GM21367 (cell line): Measurements from ENCODE around the gene LAMA3.

ENCODE experiments used
- ATAC-seq: cut with Tn5 transposase; IDR thresholded peaks from one replicate; pipeline ENCODE4 v1.9.1; 2021; ENCODE audit not compliant: unreplicated experiment

LAMA3 gene

DNA sequence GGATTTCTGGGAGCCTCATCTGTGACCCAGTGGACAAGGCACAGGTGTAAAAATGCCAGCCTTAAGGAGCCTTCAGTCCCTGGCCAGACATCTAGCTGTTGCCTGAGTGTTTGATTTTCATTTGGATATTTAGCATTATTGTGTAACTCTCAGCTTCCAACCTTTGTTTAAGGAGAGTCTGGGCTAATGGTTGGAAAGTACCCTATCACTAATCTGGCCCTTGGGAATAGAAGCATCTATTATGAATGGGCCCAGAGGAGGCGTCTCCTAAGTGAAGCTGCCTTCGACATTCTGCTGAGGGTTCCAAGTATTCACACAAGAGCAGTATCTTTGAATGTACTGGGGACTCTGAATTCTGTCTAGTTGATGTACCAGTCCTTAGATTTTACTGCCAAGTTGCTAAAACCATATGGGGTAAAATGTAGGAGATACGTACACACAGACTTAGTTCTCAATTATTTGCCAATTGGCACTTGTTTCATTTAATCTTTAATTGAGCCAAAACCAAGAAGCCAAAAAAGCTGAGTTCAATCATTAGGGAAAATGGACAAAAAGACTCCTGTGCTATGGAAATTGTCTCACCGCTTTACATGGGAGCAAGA, 19.3 kb upstream of the LAMA3 start:
- ATAC-seq, result no peak

DNA sequence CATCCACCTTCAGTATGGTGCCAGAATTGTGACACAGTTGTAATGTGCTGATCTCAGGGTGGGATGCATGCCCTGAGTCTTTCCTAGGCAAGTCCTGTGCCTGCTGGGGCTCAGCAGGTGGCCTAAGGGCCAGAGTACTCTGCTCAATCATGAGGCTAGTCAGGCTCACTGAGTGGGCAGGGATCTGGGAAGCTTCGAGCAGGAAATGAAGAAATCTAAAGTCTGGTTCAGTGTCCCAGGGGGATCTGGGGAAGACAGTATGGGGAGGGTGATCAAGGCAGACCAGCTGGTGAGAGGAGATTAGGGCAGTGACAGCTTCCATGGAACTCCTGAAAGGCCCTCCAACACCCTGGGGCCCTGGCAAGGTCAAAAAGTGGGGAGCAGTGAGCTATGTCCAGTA, 17.7 kb upstream of the LAMA3 start:
- no peak for ATAC-seq

DNA sequence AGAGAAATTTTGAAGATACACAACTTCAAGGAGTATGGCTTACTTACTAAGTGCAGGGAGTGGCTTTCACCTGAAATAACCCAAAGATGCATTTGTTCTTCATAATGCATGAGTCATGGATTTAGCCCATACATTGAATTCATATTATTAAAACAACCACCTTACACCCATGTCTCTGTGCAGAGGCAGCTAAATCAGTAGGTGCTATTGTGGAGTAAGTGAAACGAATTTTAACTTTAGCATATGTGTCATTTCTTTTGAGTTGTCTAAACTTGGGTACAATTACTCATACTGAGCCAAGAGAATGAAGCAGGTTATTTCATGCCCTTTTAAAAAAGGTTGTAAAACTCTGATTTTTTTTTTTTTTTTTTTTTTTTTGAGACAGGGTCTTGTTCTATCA, 15.5 kb upstream of the LAMA3 start:
- no peak for ATAC-seq

DNA sequence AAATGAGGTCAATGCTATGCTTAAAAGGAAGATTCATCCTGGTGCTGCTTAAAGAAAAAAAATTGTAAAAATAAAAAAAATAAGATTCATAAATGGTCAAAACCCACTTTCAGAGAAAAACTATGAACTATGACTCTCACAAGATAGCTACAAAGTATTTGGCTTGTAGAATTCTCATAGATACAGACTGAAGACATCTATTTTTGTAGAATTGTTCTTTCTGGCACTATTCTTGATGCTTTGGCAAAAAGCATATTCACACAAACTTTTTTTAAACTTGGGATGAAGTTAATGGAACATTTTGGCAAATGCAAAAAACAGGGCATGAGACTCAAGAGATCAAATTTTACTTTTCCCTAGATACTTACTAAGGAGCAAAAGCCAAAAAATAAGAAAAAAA, 14.0 kb upstream of the LAMA3 start:
- no peak for ATAC-seq

DNA sequence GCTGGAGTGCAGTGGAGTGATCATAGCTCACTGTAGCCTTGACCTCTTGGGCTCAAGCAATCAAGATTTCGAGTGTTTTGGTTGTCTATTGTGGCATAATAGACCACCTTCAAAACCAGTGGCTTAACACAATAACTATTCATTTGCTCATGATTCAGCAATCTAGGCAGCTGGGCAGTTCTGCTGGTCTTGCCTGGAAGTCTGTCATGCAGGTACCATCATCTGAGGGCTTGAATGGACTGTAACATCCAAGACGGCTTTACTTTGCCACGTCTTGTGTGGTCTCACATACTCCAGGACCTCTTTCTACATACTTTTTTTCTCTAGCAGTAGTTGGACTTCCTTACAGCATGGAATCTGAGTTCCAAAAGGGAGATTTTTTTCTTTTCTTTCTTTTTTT, 13.4 kb upstream of the LAMA3 start:
- no peak for ATAC-seq

DNA sequence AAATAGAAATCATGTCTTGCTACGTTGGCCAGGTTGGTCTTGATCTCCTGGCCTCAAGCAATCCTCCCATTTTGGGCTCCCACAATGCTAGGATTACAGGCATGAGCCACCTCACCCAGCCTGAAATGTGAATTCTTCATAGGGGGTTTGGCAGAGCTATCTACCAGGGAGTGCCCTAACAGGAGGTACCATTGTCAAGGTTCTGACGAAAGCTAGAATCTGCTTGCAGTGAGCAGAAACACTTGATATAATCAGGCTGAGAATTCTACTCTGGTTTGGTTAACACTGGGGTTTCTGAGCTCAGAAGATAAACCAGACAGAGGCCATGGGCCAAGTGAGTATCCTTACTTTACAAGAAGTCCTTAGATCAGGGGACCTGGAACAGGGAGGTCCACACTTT, 7.2 kb upstream of the LAMA3 start:
- no peak for ATAC-seq

DNA sequence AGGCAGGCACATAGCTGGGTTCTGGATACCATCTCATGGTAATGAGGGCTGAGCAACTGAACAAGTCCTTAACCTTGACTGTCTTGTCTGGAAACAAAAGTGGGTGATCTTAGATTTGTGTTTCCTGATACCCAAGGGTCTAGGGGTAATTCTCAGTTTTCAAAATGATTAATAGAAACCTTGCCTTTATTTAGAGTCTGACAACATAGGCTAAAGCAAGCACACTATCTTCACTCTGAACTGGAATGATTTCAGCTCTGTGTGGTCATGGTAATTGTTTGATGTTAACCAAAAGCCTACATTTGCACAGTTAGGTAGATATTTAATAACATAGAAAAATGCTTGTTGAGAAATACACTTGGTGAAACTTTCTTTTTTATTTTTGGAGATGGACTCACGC, 6.8 kb upstream of the LAMA3 start:
- ATAC-seq, result no peak

DNA sequence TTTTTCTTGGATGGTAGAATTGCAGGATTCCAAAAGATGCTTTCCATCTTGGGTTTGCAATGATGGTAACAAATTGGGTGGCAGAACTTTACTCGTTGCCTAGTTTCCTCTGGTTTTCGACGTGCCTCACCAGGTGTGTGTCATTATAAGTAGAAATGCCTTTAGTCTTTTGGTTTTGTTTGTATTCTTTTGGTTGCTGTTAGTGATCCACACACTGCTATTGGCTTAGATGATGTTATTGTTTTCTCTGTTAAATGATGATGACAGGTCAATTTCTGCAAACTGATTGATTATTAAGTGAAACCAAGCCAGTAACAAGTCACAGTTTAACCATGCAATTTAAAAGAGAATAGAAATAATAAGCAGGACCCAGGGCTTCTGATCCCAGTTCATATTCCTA, 6.1 kb upstream of the LAMA3 start:
- ATAC-seq, result no peak

DNA sequence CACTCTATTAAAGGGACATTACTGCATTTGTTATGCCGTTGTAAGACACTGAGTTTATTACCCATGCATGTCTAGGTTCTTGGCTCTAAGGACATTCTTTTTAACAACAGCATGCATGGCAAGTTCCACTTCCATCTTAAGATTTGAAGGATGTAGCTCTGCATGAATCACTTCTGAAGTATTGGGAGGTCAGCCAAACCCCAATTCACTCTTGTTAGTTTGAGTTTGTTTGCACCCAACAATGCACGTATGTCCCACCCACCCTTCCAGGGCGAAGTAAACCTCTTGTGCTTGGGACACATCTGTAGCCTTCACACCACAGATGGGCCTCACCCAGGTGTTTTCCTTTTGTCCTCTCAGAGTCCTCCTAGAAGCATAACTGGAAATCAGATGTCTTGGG, 5.6 kb upstream of the LAMA3 start:
- ATAC-seq, result no peak

DNA sequence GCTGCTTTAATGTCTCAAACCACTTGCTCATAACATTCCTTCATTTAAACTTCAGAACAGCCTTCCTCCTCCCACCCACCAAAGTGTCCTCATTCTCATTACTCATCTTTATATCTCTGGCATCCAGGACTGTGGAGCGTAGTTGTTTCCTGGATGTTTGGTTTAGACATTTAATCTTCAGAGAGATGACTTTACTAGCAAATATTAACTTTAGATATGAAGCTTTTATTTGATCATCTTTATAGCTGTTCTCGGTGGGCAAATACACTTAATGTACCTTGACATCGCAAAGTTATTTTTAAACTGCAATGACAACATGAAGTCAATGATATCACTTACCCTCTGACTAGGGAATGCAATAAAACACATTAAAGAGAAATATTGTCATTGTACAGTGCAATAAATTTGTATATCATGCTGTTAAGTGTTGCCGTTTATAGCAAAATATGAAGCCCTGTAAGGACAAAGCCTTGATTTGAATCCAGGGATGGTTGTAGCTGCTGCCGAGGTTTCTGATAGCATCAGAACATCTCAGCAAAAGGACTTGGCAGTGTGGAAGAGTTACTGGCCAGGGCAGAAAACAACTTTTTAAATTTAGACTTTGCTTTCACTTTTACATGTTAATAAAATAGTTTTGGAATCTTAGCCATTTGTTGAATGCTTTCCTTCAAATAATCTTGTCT, 4.6 kb upstream of the LAMA3 start:
- ATAC-seq, result no peak

DNA sequence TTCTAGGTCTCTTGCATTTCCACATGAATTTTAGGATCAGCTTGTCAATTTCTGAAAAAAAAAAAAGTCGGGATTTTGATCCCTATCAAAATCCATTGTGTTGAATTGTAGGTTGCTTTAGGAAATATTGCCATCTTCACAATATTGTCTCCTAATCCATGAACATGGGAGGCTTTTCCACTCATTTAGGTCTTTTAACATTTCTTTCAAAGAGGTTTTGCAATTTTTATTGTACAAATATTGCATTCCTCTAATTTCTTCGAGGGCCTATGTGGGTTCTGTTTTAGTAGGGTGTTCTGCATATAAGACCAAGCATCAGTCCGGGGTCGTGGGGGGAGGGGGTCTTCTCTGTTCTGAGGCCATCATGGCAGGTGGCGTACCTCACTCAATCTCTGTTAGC, 725 bp upstream of the LAMA3 start:
- no peak for ATAC-seq

DNA sequence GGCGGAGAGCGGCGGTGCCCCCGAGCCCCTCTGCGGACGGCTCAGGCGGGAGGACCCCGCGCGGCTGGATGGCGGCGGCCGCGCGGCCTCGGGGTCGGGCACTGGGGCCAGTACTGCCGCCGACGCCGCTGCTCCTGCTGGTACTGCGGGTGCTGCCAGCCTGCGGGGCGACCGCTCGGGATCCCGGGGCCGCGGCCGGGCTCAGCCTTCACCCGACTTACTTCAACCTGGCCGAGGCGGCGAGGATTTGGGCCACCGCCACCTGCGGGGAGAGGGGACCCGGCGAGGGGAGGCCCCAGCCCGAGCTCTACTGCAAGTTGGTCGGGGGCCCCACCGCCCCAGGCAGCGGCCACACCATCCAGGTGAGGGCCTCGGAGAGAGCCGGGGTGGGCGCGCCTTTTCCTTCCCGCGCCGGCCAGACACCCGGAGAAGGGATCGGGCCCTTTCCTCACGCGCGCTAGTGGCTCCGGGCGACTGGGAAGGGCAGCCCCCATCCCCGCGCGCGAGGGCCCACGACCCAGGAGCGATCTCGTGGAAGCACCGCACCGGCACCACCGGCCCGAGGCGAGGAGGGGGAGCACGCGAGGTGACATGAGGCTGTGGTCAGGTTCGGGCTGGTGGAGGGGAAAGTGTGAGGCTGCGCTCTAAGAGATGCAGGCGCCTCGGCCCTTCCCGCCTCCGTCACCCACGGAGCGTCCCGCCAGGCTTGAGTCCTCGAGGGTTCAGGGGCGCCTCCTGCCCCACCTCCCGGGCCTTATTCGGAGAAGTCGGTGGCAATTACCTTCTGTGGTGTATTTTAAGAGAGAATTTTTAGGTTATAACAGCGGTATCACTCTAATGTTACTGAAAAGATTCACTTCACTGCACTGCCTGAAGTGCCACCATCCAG, 607 bp downstream of the LAMA3 start:
- ATAC-seq, result no peak

DNA sequence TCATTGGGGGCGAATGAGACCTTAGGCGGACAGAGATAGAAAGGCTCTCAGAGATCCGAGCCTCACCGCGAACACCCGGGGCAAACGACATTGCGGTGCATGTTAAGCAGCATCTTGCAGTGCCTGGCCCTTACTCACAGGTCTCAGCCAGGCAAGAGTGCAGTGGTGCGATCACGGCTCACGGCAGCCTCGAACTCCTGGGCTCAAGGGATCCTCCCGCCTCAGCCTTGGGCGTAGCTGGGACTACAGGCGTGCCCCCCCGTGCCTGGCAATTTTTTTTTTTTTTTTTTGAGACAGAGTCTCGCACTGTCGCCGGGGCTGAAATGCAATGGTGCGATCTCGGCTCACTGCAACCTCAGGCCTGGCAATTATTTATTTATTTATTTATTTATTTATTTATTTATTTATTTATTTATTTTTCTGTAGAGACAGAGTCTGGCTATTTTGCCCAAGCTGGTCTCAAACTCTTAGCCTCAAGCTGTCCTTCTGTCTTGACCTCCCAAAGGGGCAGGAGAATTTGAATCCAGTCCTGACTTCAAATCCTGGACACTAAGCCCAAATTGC, 1.3 kb downstream of the LAMA3 start:
- ATAC-seq, result no peak

DNA sequence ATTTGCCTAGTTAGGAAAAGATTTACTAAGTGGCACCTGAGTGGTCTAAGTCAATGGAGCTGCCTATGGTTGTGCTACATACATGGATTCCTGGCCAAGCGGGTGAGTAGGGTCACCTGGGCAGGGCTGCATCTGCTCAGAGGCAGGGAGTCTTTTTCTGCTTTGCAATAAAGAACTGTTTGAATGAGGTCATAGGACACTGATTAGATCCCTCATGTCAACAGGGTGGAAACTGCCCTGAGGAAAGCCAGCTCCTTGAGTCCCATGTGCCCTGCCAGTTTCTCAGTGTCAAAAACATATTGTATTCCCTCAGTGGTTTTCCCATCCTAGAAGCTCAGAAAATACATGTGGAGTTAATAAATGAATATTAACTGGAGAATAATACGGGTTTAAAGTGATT, 4.6 kb downstream of the LAMA3 start:
- ATAC-seq, result no peak

DNA sequence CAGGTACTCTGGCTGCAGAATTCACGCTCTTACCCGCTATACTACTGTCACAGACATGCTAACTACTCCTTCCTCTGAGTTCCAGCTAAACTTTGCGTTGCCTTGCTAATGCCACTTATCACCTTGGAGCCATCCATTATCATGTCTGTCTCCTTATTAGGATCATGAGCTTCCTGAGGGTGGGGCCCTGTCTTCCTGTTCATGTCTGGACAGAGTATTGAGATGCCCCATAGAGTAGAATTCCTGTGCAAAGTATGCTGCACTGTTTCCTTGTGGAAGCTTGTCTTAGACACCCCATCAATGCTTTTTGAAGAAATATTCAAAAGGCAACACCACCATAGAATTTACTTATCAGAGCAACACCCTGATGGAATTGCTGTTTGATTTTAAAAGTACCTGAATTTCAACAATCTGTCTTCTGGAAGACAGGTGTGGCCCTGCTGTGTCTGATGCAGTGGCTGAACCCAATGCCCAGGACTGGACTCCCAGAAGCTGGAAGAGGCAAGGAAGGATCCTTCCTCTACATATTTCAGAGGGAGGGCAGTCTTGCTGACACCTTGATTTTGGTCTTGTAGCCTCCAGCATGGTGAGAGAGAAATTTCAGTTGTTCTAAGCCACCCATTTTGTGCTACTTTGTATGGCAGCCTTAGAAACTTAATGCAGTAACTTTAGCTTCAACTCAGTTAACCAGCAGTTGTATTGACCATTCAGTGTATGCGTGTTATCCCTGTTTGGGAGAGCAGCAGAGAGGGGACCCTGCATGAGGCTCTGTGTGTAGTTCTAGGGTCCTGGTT, 5.6 kb downstream of the LAMA3 start:
- ATAC-seq, result no peak

DNA sequence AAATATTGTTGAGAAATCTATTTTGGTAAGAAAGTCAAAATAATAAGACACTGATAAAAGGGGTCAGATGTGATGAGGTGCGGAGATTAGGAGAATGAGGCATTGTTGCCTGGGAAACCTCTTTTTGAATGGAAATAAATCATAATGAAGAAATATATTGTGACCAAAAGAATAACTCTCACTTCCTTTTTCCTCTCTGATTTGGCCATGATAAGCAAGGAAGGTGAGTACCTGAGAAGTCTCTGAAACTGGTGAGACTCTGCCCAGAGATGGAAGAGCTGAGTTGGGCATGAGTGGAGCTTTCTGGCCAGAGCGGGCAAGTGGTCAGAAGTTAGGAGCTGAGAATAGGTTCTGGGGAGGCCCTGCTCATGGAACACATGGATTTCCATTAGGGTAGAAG, 11.8 kb downstream of the LAMA3 start:
- no peak for ATAC-seq

DNA sequence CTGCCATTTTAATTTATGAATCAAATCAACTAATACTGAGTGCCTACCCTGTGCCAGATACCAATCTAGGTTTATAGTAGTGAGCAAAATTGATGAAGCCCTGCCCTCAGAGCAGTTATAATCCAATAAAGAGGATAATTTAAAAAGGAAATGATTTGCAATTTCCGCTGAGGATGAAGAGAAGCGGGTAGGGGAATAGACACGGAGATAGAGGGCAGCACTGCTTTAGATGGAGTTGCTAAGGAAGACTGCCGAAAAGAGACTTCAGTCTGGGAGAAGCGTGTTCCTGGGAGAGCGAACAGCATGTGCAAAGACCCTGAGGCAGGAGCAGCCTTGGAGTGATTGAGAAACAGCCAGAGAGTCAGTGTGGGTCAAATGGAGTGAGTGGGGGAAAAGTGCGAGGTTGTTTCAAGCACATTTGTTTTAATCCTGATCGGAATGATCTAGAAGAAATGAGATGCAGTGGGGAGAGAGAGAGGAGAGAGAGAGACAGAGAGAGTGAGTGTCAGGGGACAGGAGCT, 12.4 kb downstream of the LAMA3 start:
- ATAC-seq, result no peak

DNA sequence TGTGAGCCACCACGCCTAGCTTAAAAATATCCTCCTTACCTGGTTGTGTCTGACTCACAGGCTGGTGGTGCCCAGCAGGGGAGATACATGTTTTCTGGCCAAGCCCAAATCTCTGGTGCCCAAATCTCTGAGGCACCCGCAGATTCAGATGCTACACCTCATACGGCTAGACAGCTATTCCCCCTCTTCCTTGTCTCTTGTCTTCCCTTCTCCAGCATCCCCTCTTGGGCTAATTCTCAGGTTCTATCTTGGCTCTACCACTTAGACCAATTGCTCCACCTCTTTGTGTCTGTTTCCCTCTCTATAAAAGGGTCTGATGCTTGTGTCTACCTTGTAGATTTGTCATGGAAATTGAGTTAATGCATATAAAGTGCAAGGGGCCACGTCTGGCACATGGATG, 13.4 kb downstream of the LAMA3 start:
- ATAC-seq, result no peak

DNA sequence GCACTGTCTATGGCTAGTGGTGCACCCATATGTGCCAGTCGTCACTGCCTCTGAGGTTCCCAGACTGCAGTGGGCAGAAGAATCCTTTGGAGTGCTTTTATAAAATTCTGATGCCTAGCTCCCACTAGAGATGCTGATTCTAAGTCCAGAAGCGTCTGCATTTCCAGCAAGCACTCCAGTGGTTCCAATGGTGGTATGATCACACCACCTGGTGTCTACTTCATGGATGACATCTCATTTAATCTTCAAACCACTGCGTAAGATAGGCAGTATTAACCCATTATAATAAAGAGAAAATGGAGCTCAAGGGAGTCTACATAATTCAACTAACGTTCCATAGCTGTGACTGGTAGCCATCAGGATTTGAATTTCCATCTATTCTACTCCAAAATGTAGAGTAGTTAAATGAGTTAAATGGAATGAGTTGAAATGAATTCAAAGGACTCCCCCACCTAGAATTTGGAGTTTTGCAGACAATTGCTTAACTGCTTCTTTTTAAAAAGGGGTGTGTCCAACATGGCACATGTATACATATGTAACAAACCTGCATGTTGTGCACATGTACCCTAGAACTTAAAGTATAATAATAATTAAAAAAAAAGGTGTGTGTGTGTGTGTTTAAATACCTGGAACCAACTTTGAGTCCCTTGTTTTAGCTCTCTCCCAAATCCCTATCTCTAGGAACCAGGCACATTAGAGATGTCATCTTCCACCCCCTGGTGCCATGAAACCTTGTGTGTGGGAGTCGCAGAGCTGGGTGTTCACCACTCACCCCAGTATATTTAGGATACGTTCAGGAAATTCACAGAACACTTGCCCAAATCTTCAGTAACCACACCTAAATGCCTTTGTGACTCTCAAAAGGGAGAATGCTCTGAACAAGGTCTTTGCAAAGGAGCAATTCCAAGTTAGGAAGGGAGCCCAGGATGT, 14.1 kb downstream of the LAMA3 start:
- no peak for ATAC-seq

DNA sequence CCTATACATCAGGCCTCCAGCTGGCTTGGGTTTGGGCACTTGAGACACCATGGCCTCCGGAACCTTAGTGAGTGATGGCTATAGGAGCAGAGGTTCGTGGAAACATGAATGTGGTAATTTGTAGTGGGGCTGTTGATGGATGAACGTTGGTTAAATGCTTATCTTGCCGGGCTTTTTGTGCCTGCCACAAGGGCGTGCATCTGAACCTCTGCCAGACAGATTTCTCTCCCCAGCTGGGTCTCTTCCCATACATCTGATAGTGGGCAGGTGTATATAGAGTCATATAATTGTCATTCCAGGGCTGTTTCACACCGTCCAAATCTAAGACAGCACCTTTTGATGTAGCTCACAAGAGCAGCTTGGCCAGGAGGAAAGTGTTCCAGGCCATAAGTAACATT, 14.7 kb downstream of the LAMA3 start:
- no peak for ATAC-seq
